Measurements from ENCODE around the gene TNFRSF21.

Gene TNFRSF21

GRCh38 chr6:47352194-47352920 lies 42.7 kb upstream of the TNFRSF21 start:
- in situ Hi-C loops (cut with MboI; ENCODE audit: low sequenced_read_pairs, unreplicated experiment), result no loop called here
- no peak for DNase-seq (ENCODE audit: low spot score)
- TF ChIP-seq CTCF (IDR thresholded peaks at IDR 0.05; ENCODE audit: borderline replicate concordance, control extremely low read depth, extremely low read depth, insufficient read depth, missing control alignments), result no peak

DNA sequence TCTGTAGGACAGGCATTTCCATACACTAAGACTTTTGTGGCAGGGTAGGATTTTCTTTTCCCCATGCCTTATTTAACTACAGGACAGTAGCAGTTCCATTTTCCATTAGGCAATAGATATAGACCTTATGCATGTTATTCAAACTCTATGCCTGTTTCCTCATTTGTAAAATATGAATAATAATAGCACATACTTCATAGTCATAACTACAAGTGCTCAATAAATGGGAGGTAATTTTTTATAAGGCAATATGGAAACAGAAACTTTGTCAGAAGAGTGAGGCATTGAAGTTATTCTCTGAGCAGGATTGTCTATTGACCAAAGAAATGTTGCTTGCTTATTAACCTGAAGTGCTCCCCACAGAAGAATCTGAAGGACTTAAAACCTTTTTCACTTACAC lies 41.9 kb upstream of the TNFRSF21 start:
- no peak for TF ChIP-seq CTCF (IDR thresholded peaks at IDR 0.05; ENCODE audit: borderline replicate concordance, control extremely low read depth, extremely low read depth, insufficient read depth, missing control alignments)
- in situ Hi-C loops (cut with MboI; ENCODE audit: low sequenced_read_pairs, unreplicated experiment), result no loop called here
- DNase-seq (ENCODE audit: low spot score), result no peak

- no peak for DNase-seq (ENCODE audit: low spot score)
- TF ChIP-seq CTCF (IDR thresholded peaks at IDR 0.05; ENCODE audit: borderline replicate concordance, control extremely low read depth, extremely low read depth, insufficient read depth, missing control alignments), result no peak
- in situ Hi-C loops (cut with MboI; ENCODE audit: low sequenced_read_pairs, unreplicated experiment), result no loop called here
Measured at GRCh38 chr6:47349931-47350330, 40.2 kb upstream of the TNFRSF21 start.

DNA sequence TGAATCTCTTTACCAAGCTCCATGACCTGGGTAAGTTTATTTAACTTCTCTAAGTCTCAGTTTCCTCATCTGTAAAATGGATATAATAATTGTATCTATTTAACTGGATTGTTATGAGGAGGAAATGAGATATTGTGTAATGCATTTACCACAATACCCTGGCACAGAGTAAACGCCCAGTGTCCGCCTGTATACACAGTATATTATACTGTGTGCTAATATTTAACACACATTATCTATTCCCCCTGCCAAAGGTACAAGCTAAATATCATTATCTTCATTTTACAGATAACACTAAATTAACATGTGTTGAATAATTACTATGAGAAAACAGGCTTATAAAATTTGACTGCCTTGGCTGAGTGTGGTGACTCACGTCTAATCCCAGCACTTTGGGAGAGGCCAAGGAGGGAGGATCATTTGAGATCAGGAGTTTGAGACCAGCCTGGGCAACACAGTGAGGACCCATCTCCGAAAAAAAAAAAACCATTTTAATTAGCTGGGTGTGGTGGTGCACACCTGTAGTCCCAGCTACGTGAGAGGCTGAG lies 38.7 kb upstream of the TNFRSF21 start:
- no peak for TF ChIP-seq CTCF (IDR thresholded peaks at IDR 0.05; ENCODE audit: borderline replicate concordance, control extremely low read depth, extremely low read depth, insufficient read depth, missing control alignments)
- no peak for DNase-seq (ENCODE audit: low spot score)
- in situ Hi-C loops (cut with MboI; ENCODE audit: low sequenced_read_pairs, unreplicated experiment), result no loop called here

- no peak for DNase-seq (ENCODE audit: low spot score)
- no peak for TF ChIP-seq CTCF (IDR thresholded peaks at IDR 0.05; ENCODE audit: borderline replicate concordance, control extremely low read depth, extremely low read depth, insufficient read depth, missing control alignments)
- in situ Hi-C loops (cut with MboI; ENCODE audit: low sequenced_read_pairs, unreplicated experiment), result no loop called here
Measured at GRCh38 chr6:47345761-47346160, 36.1 kb upstream of the TNFRSF21 start.

- no peak for TF ChIP-seq CTCF (IDR thresholded peaks at IDR 0.05; ENCODE audit: borderline replicate concordance, control extremely low read depth, extremely low read depth, insufficient read depth, missing control alignments)
- DNase-seq (ENCODE audit: low spot score), result no peak
- in situ Hi-C loops (cut with MboI; ENCODE audit: low sequenced_read_pairs, unreplicated experiment), result no loop called here
Measured at GRCh38 chr6:47344022-47344421, 34.3 kb upstream of the TNFRSF21 start.

Measured in GM13976 (cell line).